ENCODE data around the gene WDR59.
"Not testable (repeated sequence)": the region's sequence is repeated elsewhere in the genome, so short reads cannot be mapped to it uniquely, and the experiment has no call there.

Gene WDR59

DNA sequence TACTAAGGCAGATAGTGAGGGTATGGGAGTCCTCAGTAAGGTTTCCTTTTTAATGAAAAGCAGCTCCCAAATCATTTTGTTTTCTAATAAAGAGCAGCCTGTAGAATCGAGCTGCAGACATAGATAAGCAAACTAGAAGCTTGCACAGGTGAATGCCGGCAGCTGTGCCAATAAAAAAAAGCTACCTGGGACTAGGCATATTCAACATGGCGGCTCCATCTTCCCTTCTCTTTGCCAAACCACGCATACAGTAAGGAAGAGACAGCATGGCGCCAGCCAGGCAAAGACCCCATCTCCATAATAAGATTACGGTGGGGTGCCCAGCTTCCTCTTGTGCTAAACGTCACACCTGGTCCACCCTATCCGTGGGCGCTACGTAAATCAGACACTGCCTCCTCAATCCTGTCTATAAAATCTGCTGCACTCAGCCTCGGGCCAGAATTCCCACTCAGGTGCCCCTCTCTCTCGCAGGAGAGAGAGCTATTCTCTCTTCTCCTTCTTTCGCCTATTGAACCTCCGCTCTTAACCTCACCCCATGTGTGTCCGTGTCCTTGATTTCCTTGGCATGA lies 117.6 kb downstream of the WDR59 start:
- H3K27me3 Mint-ChIP-seq: no peaks in the 10 kb centered on the region
- H3K9me3 Mint-ChIP-seq: no peaks in the 10 kb centered on the region
- no peak overlapping the region for H3K27ac Mint-ChIP-seq
- intact Hi-C loops (cut with micrococcal nuclease): no loop called here
- H3K4me1 Mint-ChIP-seq (ENCODE audit: low read depth): peaks cover 9% of the 10 kb centered on the region
- H3K36me3 Mint-ChIP-seq (ENCODE audit: low read depth): no peaks in the 10 kb centered on the region
- no peak overlapping the region for H3K4me3 Mint-ChIP-seq

DNA sequence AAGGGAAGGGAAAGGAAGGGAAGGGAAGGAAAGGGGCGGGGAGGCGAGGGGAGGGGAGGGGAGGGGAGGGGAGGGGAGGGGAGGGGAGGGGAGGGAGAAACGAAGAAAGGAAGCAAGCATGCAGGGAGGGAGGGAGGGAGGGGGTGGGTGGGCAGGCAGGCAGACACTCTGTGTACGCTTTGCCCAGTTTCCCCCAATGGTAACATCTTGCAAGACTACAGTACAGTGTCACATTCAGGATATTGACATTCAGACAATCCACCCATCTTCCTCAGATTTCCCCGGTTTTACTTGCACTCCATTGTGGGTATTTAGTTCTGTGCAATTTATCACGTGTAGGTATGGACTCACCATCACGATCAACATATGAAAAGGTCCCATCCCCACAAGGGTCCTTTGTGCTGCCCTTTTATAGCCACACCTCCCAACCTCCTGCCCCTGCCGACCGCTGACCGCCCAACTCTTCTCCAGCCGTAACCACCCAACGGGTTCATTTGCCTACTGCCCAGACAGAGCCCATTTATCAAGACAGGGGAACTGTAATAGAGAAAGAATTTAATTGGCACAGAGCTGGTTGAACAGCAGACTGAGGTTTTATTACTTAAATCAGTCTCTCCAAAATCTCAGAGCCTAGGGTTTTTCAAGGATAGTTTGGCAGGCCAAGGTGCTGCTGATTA lies 118.9 kb downstream of the WDR59 start:
- Mint-ChIP-seq H3K4me1 (ENCODE audit: low read depth) (peaks cover 9% of the 10 kb centered on the region), H3K36me3 (ENCODE audit: low read depth) (no peaks in the 10 kb centered on the region), H3K27ac (no peak overlapping the region), H3K9me3 (no peaks in the 10 kb centered on the region), H3K27me3 (peaks cover 3% of the 10 kb centered on the region), H3K4me3 (no peak overlapping the region)
- intact Hi-C loops (cut with micrococcal nuclease): no loop called here

DNA sequence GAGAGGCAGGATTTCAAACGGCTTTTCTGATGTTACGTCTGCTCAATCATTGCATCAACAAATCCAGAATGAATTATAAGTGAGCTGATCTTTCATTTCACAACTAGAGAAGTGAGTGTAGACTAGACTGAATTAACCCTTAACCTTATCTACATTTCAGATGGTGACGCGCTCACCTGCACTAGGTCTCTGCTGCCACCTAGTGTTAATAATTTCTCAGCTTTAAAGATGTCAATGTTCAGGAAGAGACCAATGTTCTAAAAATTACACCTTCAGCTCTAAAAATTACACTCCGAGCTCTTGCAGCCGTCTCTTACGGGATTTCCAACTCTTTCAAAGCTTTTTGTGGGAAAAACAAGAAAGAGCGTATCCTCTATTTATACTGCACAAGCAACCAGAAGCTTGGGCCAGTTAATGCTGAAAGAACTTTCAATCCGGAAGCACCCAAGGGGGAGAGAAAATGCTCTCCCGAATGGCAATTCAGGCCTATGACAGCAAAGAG lies 122.1 kb downstream of the WDR59 start:
- intact Hi-C loops (cut with micrococcal nuclease): loop anchor here (1.0 kb wide), 2 partner anchors 49 to 153 kb away; no protein-coding TSS in a partner anchor
- Mint-ChIP-seq H3K9me3 (no peaks in the 10 kb centered on the region), H3K4me1 (ENCODE audit: low read depth) (peaks cover 9% of the 10 kb centered on the region), H3K27ac (no peak overlapping the region), H3K27me3 (peaks cover 6% of the 10 kb centered on the region), H3K4me3 (no peak overlapping the region), H3K36me3 (ENCODE audit: low read depth) (no peaks in the 10 kb centered on the region)

DNA sequence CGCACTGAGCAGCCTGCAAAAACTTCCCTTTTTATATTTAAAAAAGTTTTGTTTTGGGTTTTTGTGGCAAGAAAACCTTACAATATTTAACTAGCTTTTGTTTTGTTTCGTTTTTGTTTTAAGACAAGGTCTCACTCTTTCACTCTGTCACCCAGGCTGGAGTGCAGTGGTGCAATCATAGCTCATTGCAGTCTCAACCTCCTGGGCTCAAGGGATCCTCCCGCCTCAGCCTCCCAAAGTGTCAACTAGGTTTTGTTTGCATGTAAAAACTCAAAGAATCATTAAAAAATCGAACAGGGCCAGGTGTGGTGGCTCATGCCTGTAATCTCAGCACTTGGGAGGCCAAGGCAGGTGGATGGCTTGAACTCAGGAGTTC lies 132.4 kb downstream of the WDR59 start:
- Mint-ChIP-seq H3K9me3 (no peaks in the 10 kb centered on the region), H3K27ac (no peak overlapping the region), H3K27me3 (peaks cover 2% of the 10 kb centered on the region), H3K4me1 (ENCODE audit: low read depth) (peaks cover 7% of the 10 kb centered on the region), H3K4me3 (no peak overlapping the region), H3K36me3 (ENCODE audit: low read depth) (no peaks in the 10 kb centered on the region)
- intact Hi-C loops (cut with micrococcal nuclease): no loop called here

DNA sequence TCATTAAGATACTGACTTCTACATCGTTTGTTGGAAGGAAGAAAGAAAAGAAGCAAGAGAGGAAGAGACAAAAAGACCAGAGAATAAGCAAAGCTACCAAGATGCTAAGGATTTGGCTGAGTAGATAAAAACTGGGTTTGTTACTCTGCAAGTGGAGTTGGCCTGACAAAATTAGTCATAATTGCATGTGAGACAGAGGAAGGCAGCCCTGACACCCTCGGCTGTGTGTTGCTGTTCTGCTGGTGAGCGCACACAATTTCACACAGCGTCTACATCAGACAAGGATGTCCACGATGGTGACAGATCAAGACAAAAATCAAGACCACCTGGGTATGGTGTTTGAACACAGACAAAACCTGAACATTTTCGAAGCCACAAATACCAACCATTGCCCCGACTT lies 134.9 kb downstream of the WDR59 start:
- intact Hi-C loops (cut with micrococcal nuclease): no loop called here
- H3K4me3 Mint-ChIP-seq: no peak overlapping the region
- H3K4me1 Mint-ChIP-seq (ENCODE audit: low read depth): peaks cover 7% of the 10 kb centered on the region
- H3K36me3 Mint-ChIP-seq (ENCODE audit: low read depth): no peaks in the 10 kb centered on the region
- H3K27me3 Mint-ChIP-seq: no peaks in the 10 kb centered on the region
- no peak overlapping the region for H3K27ac Mint-ChIP-seq
- no peaks in the 10 kb centered on the region for H3K9me3 Mint-ChIP-seq

DNA sequence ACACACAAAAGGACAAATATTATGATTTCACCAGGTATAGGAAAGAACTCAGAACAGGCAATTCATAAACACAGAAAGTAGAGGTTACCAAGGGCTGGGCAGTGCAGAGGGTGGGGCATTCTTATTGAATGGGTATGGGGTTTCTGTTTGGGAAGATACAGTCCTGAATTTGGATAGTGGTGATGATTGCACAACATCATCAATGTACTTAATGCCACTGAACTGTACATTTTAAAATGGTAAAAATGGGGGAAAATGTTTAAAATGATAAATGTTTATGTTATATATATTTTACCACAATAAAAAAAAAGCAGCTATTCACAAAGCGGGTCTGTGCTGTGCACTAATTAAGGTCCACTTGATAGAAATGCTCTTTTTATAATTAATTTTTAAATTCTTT lies 137.7 kb downstream of the WDR59 start:
- Mint-ChIP-seq H3K27me3 (peaks cover 6% of the 10 kb centered on the region), H3K4me1 (ENCODE audit: low read depth) (no peaks in the 10 kb centered on the region), H3K4me3 (no peak overlapping the region), H3K27ac (no peak overlapping the region), H3K36me3 (ENCODE audit: low read depth) (no peaks in the 10 kb centered on the region), H3K9me3 (no peaks in the 10 kb centered on the region)
- intact Hi-C loops (cut with micrococcal nuclease): no loop called here

DNA sequence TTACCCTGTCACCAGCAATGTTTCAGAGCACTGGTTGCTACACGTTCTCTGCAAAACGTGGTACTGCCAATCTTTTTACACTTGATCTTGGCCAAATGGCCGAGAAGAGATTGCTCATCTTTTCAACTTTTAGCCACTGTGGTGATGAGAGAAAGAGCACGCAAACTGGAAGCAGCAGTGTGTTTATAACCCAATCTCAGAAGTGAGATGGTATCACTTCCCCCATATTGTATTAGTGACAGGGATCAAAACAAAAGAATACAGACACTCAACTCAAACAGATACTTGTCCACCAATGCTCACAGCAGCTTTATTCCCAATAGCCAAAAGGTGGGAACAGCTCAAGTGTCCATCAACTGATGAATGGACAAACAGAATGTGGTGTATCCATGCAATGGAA lies 138.2 kb downstream of the WDR59 start:
- Mint-ChIP-seq H3K4me3 (no peak overlapping the region), H3K4me1 (ENCODE audit: low read depth) (no peaks in the 10 kb centered on the region), H3K9me3 (no peaks in the 10 kb centered on the region)

DNA sequence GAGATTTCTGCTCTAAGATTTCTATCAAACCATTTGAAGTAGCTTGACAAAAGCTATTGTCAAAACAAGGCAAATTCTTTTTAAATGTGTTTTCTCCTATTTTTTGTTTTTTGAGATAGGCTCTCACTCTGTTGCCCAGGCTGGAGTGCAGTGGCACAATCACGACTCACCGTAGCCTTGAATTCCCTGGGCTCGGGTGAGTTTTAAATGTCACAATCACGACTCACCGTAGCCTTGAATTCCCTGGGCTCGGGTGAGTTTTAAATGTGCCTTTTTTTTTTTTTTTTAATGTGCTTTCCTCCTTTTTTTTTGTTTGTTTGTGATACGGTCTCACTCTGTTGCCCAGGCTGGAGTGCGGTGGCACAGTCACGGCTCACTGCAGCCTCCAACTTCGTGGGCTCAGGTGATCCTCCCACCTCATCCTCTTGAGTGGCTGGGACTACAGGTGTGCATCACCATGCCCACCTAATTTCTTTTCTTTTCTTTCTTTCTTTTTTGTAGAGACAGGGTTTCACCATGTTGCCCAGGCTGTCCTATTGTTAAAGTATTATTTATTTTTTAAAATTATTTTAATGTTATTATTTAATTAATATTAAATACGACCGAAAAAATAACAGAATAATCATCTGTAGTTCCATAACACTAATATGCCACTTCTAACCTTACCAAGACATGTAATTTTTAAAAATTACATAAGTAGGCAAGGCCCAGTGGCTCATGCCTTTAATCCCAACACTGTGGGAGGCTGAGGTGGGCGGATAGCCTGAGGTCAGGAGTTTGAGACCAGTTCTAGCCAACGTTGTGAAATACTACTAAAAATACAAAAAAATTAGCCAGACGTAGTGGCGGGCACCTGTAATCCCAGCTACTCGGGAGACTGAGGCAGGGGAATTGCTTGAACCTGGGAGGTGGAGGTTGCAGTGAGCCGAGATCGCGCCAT lies 140.6 kb downstream of the WDR59 start:
- Mint-ChIP-seq H3K4me3 (no peak overlapping the region), H3K9me3 (no peaks in the 10 kb centered on the region), H3K27ac (no peak overlapping the region), H3K4me1 (ENCODE audit: low read depth) (no peaks in the 10 kb centered on the region), H3K27me3 (peaks cover 10% of the 10 kb centered on the region), H3K36me3 (ENCODE audit: low read depth) (no peaks in the 10 kb centered on the region)
- intact Hi-C loops (cut with micrococcal nuclease): no loop called here

More for the DNA sequence above, 138.2 kb downstream of the WDR59 start:
- Mint-ChIP-seq H3K36me3 (ENCODE audit: low read depth) (no peaks in the 10 kb centered on the region), H3K27ac (no peak overlapping the region), H3K27me3 (peaks cover 6% of the 10 kb centered on the region)
- intact Hi-C loops (cut with micrococcal nuclease): no loop called here

DNA sequence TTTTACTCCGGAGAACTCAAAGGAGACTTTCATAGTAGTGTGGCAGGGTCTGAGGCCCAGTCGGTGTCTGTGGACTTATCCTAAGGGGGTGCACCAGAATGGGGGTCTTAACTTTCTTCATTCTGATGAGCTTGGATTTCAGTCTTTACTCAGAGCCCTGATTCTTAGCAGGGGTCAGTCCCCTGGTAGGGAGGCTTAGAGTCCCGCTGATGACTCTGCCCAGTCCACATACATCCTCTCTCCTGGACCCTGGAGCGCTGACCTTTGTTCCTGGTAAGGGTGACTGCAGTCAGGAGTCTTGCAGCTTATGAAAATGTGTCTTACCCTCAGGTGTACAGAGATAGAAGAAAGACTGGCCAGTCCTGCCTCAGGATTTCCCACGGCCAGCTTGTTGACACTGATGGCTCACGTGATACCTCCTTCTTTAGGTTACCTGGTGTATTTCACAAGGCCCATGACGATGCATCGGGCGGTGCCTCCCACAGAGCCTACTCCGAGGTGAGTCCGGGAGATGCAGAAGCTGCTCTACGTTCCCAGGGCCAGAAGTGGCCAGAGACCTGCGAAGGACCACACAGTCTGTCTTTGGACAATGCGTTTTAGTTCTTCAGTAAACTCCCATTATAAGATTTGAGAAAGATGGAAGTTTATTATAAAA lies 141.4 kb downstream of the WDR59 start:
- H3K27me3 Mint-ChIP-seq; intact Hi-C loops (cut with micrococcal nuclease): not testable (repeated sequence)

DNA sequence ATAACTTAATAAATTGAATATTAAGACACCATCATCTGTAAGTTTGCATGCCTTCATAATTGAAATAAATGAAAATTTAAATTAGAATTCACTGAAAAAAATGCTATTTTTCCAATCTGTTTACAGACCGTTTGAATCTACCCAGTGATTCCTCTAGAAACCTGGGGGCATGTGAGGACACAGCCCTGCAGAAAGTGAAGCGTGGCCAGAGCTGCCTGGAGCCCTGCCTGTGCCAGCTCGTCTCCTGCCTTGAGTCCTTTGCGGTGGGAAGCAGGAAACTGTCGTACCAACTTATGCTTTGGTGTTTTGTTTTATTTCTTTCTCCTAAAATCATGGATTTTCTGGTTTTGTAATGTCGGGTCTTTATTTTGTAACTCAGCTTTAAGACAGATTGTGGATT lies 142.5 kb downstream of the WDR59 start:
- Mint-ChIP-seq H3K4me1 (ENCODE audit: low read depth) (no peaks in the 10 kb centered on the region), H3K27ac (no peak overlapping the region), H3K36me3 (ENCODE audit: low read depth) (no peaks in the 10 kb centered on the region), H3K27me3 (peaks cover 14% of the 10 kb centered on the region), H3K9me3 (no peaks in the 10 kb centered on the region), H3K4me3 (no peak overlapping the region)
- intact Hi-C loops (cut with micrococcal nuclease): no loop called here

More for the DNA sequence above, 141.4 kb downstream of the WDR59 start:
- H3K4me1 Mint-ChIP-seq (ENCODE audit: low read depth); H3K9me3 Mint-ChIP-seq; H3K27ac Mint-ChIP-seq; H3K4me3 Mint-ChIP-seq; H3K36me3 Mint-ChIP-seq (ENCODE audit: low read depth): not testable (repeated sequence)

DNA sequence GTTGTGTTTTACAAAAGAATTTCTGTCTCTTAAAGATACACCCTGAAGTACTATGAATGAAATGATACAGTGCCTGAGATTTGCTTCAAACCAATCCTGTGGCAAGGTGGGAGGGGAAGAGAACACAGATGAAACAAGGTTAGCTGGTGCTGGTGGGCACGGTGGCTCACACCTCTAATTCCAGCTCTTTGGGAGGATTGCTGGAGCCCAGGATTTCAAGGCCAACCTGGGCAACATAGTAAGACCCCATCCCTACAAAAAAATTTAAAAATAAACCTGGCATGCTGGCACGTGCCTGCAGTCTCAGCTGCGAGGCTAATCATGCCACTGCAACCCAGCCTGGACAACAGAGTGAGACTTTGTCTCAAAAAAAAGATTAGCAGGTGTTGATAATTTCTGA lies 143.0 kb downstream of the WDR59 start:
- no peaks in the 10 kb centered on the region for H3K9me3 Mint-ChIP-seq
- no peak overlapping the region for H3K4me3 Mint-ChIP-seq
- H3K27ac Mint-ChIP-seq: no peak overlapping the region

DNA sequence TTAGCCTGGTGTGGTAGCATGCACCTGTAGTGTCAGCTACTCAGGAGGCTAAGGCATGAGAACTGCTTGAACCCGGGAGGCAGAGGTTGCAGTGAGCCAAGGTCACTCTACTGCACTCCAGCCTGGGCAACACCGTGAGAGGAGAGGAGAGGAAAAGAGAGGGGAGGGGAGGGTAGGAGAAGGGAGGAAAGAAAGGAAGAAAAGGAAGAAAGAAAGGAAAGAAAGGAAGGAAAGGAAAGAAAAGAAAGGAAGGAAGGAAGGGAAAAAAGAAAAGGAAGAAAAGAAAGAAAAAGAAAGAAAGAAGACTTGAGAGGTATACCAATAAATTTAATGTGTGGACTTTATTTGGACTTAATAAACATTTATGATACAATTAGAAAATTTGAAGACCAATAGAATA lies 143.5 kb downstream of the WDR59 start:
- intact Hi-C loops (cut with micrococcal nuclease): no loop called here
- Mint-ChIP-seq H3K9me3 (no peaks in the 10 kb centered on the region), H3K4me3 (no peak overlapping the region), H3K27ac (no peak overlapping the region), H3K36me3 (ENCODE audit: low read depth) (no peaks in the 10 kb centered on the region), H3K4me1 (ENCODE audit: low read depth) (no peaks in the 10 kb centered on the region), H3K27me3 (peaks cover 14% of the 10 kb centered on the region)

More for the DNA sequence above, 143.0 kb downstream of the WDR59 start:
- intact Hi-C loops (cut with micrococcal nuclease): no loop called here
- Mint-ChIP-seq H3K27me3 (peaks cover 14% of the 10 kb centered on the region), H3K36me3 (ENCODE audit: low read depth) (no peaks in the 10 kb centered on the region), H3K4me1 (ENCODE audit: low read depth) (no peaks in the 10 kb centered on the region)

DNA sequence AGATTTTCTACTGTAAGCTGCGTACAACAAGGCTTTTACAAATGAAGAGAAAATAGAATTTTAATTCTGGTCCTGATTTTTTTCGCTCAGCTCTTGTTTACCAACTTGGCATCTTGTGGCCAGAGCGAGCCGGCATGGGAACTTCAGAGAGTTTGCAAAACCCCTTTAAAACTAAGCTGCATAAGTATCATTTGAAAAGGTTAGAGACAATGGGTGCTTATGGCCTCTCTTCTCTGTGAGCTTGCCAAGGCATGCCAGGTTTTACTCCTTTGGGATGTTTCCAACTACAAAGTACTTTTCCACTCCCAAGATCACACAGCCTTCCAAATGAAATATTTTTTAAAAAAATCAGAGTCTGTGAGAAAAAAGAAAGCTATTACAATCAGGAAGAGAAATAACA lies 147.9 kb downstream of the WDR59 start:
- H3K4me3 Mint-ChIP-seq: no peak overlapping the region

More for the DNA sequence above, 147.9 kb downstream of the WDR59 start:
- Mint-ChIP-seq H3K9me3 (no peaks in the 10 kb centered on the region), H3K27ac (no peak overlapping the region), H3K4me1 (ENCODE audit: low read depth) (no peaks in the 10 kb centered on the region), H3K27me3 (peaks cover 11% of the 10 kb centered on the region), H3K36me3 (ENCODE audit: low read depth) (no peaks in the 10 kb centered on the region)
- intact Hi-C loops (cut with micrococcal nuclease): no loop called here
